ENCODE results near the gene FOXN4.

- TF ChIP-seq POLR2A (IDR thresholded peaks at IDR 0.05) (no peak), CTCF (IDR thresholded peaks at IDR 0.05) (no peak)
Measured at GRCh38 chr12:109266106-109266879, 42.8 kb downstream of the FOXN4 start.
